Prostate gland (tissue), 2 donors: ENCODE results near the gene LRP11.

Source experiments
- POLR2A ChIP-seq: fragments of 450-650 bp; IDR thresholded peaks from one replicate; pipeline ENCODE4 v1.6.1; 2016; ENCODE audit warnings: antibody characterized with exemption, mild to moderate bottlenecking
- POLR2AphosphoS5 ChIP-seq: sonication (generic); formaldehyde crosslinking; IDR thresholded peaks from one replicate; pipeline ENCODE4 v1.6.1; 2017; ENCODE audit warnings: antibody characterized with exemption
- TF ChIP-seq, protein P1 (sequence below), 4 experiments: fragments of 200-600 bp in 2 of 4; fragments of 450-650 bp in 2 of 4; sonication (generic) in 2 of 4; IDR thresholded peaks; 1 replicate in 3 of 4; 2 replicates in 1 of 4; pipeline ENCODE4 v1.5.1; 2016 to 2019; ENCODE audit warnings: antibody characterized with exemption in 4 of 4, mild to moderate bottlenecking in 2 of 4, moderate library complexity in 2 of 4

DNA sequence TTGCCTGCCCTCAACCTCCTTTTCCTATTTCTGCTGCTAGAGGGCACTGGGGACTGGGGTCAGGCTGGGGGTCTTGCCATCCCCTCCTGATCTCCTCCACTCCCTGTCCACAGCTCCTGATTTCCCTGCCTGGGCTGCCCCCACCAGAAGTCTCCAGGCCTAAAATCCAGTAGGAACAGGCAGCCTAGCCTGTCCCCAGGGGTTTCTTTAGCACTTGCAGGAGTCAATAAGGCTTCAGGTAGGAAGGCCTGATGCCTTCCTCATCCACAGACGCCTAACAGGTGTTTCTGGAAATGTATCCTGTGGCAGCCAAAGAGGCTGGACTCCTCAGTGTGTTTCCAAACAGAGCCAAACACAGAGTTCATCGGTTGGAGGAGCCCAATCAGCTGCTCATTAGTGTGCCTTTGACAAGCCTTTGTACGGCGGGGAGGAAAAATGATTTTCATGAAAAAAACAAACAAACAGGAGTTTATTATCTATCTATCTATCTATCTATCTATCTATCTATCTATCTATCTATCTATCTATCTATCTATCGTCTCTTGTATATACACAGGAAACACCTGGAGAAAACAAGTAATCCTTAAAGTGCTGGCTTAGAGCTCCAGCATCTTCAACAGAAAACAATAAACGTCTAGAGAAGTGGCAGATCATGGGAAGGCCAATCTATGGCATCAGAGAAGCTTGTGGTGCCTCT lies 37.4 kb upstream of the LRP11 start:
- TF ChIP-seq, protein P1, sequence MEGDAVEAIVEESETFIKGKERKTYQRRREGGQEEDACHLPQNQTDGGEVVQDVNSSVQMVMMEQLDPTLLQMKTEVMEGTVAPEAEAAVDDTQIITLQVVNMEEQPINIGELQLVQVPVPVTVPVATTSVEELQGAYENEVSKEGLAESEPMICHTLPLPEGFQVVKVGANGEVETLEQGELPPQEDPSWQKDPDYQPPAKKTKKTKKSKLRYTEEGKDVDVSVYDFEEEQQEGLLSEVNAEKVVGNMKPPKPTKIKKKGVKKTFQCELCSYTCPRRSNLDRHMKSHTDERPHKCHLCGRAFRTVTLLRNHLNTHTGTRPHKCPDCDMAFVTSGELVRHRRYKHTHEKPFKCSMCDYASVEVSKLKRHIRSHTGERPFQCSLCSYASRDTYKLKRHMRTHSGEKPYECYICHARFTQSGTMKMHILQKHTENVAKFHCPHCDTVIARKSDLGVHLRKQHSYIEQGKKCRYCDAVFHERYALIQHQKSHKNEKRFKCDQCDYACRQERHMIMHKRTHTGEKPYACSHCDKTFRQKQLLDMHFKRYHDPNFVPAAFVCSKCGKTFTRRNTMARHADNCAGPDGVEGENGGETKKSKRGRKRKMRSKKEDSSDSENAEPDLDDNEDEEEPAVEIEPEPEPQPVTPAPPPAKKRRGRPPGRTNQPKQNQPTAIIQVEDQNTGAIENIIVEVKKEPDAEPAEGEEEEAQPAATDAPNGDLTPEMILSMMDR (IDR thresholded peaks at IDR 0.05) = no peak
- TF ChIP-seq POLR2A (no peak), POLR2AphosphoS5 (no peak)
